HG03175 (cell line): ENCODE data around the gene KDM7A.
"Not testable (repeated sequence)": the region's sequence is repeated elsewhere in the genome, so short reads cannot be mapped to it uniquely, and the experiment has no call there.

Experiments used
- ATAC-seq: cut with Tn5 transposase; IDR thresholded peaks from one replicate; pipeline ENCODE4 v1.9.1; 2021; ENCODE audit warnings: mild to moderate bottlenecking, moderate library complexity; ENCODE audit not compliant: unreplicated experiment

The KDM7A gene

GRCh38 chr7:140160308-140160707, 16.5 kb downstream of the KDM7A start:
- no peak for ATAC-seq

GRCh38 chr7:140159497-140159896, 17.3 kb downstream of the KDM7A start:
- ATAC-seq: no peak

- ATAC-seq: no peak
Measured at GRCh38 chr7:140156460-140157080, 20.2 kb downstream of the KDM7A start.

- ATAC-seq: no peak
Measured at GRCh38 chr7:140155428-140155827, 21.4 kb downstream of the KDM7A start.

GRCh38 chr7:140153666-140154161, 23.1 kb downstream of the KDM7A start:
- ATAC-seq: no peak

- ATAC-seq: no peak
Measured at GRCh38 chr7:140146574-140146973, 30.2 kb downstream of the KDM7A start.

GRCh38 chr7:140145709-140146108, 31.1 kb downstream of the KDM7A start:
- no peak for ATAC-seq

- no peak for ATAC-seq
Measured at GRCh38 chr7:140144821-140145220, 32.0 kb downstream of the KDM7A start.

- no peak for ATAC-seq
Measured at GRCh38 chr7:140143997-140144396, 32.8 kb downstream of the KDM7A start.

- ATAC-seq: no peak
Measured at GRCh38 chr7:140142031-140142430, 34.8 kb downstream of the KDM7A start.

- ATAC-seq: no peak
Measured at GRCh38 chr7:140141256-140141655, 35.5 kb downstream of the KDM7A start.

- no peak for ATAC-seq
Measured at GRCh38 chr7:140137078-140137477, 39.7 kb downstream of the KDM7A start.

GRCh38 chr7:140136073-140136472, 40.7 kb downstream of the KDM7A start:
- ATAC-seq: no peak

GRCh38 chr7:140134039-140134438, 42.7 kb downstream of the KDM7A start:
- ATAC-seq: no peak

- ATAC-seq: no peak
Measured at GRCh38 chr7:140127360-140128127, 49.2 kb downstream of the KDM7A start.

GRCh38 chr7:140126435-140127034, 50.2 kb downstream of the KDM7A start:
- no peak for ATAC-seq

GRCh38 chr7:140122965-140123364, 53.8 kb downstream of the KDM7A start:
- ATAC-seq: no peak

- ATAC-seq: no peak
Measured at GRCh38 chr7:140121326-140121725, 55.5 kb downstream of the KDM7A start.

GRCh38 chr7:140114817-140115216, 62.0 kb downstream of the KDM7A start:
- ATAC-seq: not testable (repeated sequence)

- not testable (repeated sequence) for ATAC-seq
Measured at GRCh38 chr7:140108777-140109176, 68.0 kb downstream of the KDM7A start.

GRCh38 chr7:140096459-140096858, 80.3 kb downstream of the KDM7A start:
- ATAC-seq: no peak

- no peak for ATAC-seq
Measured at GRCh38 chr7:140093375-140093774, 83.4 kb downstream of the KDM7A start.
